ENCODE data around the gene CCL11.

DNA sequence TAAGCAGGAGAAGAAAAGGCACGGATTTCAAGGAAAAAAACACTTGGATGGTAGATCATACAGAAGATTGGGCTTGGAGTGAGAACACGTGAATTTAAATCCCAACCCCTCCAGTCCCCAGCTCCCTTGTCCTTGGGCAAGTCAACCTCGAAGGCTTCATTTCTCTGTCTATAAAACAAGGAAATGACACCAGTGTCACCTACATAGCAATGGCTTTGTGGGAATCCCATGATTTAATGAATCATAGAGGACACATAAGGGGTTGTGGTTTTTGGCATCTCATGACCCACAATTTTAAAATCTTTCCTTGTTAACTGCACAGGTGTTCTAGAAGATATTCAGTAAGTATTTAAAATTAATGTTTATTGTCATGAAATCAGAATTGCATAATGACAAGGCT, 38.7 kb upstream of the CCL11 start:
- TF ChIP-seq, protein P1, sequence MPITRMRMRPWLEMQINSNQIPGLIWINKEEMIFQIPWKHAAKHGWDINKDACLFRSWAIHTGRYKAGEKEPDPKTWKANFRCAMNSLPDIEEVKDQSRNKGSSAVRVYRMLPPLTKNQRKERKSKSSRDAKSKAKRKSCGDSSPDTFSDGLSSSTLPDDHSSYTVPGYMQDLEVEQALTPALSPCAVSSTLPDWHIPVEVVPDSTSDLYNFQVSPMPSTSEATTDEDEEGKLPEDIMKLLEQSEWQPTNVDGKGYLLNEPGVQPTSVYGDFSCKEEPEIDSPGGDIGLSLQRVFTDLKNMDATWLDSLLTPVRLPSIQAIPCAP (CRISPR knock-in tag; IDR thresholded peaks at IDR 0.05): no peak
- TF ChIP-seq JUN (CRISPR knock-in tag; IDR thresholded peaks at IDR 0.05) (no peak), CREM (CRISPR knock-in tag; IDR thresholded peaks at IDR 0.05) (no peak), NR2C2 (CRISPR knock-in tag; IDR thresholded peaks at IDR 0.05) (no peak), ZNF121 (CRISPR knock-in tag; IDR thresholded peaks at IDR 0.05) (no peak), ZBTB21 (CRISPR knock-in tag; IDR thresholded peaks at IDR 0.05; ENCODE audit: borderline replicate concordance) (no peak)
- TF ChIP-seq, protein P2, sequence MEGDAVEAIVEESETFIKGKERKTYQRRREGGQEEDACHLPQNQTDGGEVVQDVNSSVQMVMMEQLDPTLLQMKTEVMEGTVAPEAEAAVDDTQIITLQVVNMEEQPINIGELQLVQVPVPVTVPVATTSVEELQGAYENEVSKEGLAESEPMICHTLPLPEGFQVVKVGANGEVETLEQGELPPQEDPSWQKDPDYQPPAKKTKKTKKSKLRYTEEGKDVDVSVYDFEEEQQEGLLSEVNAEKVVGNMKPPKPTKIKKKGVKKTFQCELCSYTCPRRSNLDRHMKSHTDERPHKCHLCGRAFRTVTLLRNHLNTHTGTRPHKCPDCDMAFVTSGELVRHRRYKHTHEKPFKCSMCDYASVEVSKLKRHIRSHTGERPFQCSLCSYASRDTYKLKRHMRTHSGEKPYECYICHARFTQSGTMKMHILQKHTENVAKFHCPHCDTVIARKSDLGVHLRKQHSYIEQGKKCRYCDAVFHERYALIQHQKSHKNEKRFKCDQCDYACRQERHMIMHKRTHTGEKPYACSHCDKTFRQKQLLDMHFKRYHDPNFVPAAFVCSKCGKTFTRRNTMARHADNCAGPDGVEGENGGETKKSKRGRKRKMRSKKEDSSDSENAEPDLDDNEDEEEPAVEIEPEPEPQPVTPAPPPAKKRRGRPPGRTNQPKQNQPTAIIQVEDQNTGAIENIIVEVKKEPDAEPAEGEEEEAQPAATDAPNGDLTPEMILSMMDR (IDR thresholded peaks at IDR 0.05): no peak
- TF ChIP-seq, protein P3, sequence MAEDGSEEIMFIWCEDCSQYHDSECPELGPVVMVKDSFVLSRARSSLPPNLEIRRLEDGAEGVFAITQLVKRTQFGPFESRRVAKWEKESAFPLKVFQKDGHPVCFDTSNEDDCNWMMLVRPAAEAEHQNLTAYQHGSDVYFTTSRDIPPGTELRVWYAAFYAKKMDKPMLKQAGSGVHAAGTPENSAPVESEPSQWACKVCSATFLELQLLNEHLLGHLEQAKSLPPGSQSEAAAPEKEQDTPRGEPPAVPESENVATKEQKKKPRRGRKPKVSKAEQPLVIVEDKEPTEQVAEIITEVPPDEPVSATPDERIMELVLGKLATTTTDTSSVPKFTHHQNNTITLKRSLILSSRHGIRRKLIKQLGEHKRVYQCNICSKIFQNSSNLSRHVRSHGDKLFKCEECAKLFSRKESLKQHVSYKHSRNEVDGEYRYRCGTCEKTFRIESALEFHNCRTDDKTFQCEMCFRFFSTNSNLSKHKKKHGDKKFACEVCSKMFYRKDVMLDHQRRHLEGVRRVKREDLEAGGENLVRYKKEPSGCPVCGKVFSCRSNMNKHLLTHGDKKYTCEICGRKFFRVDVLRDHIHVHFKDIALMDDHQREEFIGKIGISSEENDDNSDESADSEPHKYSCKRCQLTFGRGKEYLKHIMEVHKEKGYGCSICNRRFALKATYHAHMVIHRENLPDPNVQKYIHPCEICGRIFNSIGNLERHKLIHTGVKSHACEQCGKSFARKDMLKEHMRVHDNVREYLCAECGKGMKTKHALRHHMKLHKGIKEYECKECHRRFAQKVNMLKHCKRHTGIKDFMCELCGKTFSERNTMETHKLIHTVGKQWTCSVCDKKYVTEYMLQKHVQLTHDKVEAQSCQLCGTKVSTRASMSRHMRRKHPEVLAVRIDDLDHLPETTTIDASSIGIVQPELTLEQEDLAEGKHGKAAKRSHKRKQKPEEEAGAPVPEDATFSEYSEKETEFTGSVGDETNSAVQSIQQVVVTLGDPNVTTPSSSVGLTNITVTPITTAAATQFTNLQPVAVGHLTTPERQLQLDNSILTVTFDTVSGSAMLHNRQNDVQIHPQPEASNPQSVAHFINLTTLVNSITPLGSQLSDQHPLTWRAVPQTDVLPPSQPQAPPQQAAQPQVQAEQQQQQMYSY (CRISPR knock-in tag; IDR thresholded peaks at IDR 0.05): no peak
- TF ChIP-seq, protein P4, sequence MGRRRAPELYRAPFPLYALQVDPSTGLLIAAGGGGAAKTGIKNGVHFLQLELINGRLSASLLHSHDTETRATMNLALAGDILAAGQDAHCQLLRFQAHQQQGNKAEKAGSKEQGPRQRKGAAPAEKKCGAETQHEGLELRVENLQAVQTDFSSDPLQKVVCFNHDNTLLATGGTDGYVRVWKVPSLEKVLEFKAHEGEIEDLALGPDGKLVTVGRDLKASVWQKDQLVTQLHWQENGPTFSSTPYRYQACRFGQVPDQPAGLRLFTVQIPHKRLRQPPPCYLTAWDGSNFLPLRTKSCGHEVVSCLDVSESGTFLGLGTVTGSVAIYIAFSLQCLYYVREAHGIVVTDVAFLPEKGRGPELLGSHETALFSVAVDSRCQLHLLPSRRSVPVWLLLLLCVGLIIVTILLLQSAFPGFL (CRISPR knock-in tag; IDR thresholded peaks at IDR 0.05; ENCODE audit: borderline replicate concordance): no peak

Measured in WTC11 (cell line).